HTERT RPE-1 (cell line): ENCODE results near the gene BHLHE40.

Source experiments
- in situ Hi-C: fragments of 300-500 bp; cut with MboI; formaldehyde crosslinking; loops from 4 replicates; pipeline ENCODE4 v1.14.3; 2020; ENCODE audit warnings: low sequenced_read_pairs

Gene BHLHE40

GRCh38 chr3:4982773-4983738, 3.8 kb downstream of the BHLHE40 start:
- in situ Hi-C loops = no loop called here

- in situ Hi-C loops = no loop called here
These were observed 4.7 kb downstream of the BHLHE40 start for GRCh38 chr3:4983739-4984510.

- in situ Hi-C loops = no loop called here
These were observed 5.3 kb downstream of the BHLHE40 start for GRCh38 chr3:4984511-4984864.

DNA sequence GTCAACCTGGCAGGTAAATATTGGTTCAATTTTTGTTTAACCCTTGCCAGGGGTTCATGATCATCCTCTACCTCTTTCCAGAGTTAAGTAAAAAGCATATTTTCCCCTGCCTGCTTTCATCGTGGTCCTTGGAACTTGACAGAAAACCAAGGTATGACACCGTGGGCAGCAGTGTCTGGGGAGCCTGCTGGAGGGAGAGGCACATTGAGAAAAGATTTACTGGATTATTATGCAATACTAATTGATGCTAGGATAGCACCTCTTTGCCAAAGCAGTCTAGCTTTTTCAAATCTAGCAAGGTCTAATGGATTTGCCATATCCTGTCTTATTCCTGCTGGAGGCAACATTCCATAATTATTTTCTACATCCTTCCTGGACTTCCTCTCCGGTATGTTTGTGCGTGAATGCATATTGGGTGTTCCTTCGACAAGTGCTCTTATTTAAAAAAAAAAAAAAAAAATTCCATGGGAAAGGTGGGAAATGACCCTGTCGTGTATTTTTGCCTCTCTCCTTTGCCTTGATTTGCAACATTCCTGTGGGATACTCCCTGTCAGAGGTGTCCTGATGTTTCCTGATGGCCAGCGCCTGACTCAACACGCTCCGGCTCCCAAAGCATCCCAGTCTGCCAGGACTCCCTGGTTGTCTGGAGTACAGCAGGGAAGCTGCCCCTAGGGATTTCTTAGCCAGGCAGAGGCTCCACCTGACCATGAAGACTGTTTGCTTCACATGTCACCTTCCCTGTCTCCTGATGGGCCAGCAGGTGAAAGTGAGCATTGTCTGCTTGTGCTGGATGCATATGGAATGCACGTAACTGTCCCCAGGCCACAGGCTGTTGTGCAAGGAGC, 6.3 kb downstream of the BHLHE40 start:
- in situ Hi-C loops = no loop called here

DNA sequence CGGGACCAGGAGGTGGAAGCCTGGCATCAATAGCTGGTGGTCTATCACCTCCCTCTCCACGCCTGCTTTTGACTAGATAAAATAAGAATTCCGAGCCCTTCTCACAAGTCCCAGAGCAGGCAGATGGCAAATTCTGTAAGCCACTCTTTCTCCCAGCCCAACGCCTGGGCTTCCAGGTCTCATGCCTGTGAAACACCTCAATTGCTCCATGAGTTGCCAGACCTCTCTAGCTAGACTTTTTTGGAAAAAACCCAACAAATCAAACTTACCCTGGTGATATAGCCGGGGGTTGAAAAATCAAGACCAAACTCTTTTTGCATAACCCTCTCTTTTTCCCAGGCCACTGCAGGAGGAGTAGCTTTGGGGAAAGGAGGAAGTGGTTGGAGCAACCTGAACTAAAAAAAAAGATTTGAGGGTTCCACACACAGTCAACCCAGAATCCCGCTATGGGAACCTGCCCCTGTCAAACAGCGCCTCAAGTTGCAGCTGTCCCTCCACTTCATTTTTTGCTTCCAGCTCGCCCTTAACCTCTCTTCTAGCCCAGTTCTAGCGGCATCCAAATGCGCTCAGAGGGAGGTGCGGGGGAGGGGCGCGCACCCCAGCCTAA, 7.0 kb downstream of the BHLHE40 start:
- in situ Hi-C loops = no loop called here

GRCh38 chr3:4986782-4987537, 7.7 kb downstream of the BHLHE40 start:
- in situ Hi-C loops = no loop called here

GRCh38 chr3:4987538-4988296, 8.5 kb downstream of the BHLHE40 start:
- in situ Hi-C loops = no loop called here

GRCh38 chr3:4988983-4989834, 10.0 kb downstream of the BHLHE40 start:
- in situ Hi-C loops = no loop called here

DNA sequence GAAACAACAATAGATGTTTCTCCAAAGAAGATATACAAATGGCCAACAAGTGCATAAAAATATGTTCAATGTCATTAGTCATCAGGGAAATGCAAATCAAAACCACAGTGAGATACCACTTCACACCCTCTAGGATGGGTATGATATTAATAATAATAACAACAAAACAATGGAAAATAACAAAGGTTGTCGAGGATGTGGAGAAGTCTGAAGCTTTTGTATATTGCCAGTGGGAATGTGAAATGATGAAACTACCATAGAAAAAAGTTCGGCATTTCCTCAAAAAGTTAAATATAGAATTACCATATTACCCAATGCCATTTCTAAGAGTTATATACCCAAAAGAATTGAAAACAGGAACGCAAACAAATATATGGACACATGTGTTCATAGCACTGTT, 10.8 kb downstream of the BHLHE40 start:
- in situ Hi-C loops = no loop called here

DNA sequence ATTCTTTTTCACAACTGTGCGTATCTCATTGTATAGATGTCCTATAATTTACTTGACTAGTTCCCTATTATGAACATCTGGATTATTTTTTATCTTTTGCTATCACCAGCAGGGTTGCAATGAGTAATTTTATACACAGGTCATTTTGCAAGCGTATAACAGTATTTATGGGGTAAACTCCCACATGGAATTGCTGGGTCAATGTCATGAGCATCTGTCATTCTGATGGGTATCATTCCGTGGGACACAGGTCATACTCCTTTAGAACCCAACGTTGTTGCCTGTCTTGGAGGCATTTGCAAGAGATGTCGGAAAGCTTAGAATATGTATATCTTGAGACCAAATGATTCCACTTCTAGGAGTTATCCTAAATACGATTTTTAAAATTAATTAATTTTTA, 12.9 kb downstream of the BHLHE40 start:
- in situ Hi-C loops = no loop called here

DNA sequence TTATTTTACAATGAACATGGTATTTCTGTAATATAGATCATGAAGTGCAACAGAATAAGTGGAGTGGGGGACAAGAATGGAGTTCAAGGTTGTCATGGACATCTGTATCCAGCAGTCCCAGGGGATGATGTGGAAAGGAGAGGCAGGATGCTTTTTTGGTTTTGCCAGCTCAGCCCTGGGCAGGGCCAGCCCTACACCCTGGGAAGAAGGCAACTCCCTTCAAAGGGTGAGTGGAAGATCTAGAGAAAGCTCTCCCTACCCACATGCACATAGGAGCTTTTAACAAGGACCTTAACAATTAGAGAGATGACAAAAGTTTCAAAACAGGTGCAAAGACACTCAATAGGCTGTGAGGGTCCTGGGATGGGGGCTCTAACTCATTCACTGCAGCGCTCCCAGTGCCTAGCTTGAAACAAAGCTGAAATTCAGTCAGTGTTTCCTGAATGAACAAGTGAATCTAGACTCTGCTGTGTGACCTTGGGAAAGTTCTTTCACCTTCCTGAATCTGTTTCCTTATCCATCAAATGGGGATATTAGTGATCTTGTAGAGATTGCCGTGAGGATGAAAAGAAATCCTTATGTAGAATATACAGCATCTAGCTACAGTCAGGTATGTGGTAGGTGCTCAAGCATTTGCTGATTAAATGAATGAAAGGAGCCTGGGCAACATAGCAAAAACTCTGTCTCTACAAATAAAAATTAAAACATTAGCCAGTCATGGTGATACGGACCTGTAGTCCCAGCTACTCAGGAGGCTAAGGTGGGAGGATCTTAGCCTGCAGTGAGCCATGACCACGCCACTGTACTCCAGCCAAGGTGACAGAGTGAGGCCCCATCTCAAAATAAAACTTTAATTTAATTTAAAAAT, 14.3 kb downstream of the BHLHE40 start:
- in situ Hi-C loops = no loop called here

- in situ Hi-C loops = no loop called here
These were observed 15.0 kb downstream of the BHLHE40 start for GRCh38 chr3:4994144-4994730.

DNA sequence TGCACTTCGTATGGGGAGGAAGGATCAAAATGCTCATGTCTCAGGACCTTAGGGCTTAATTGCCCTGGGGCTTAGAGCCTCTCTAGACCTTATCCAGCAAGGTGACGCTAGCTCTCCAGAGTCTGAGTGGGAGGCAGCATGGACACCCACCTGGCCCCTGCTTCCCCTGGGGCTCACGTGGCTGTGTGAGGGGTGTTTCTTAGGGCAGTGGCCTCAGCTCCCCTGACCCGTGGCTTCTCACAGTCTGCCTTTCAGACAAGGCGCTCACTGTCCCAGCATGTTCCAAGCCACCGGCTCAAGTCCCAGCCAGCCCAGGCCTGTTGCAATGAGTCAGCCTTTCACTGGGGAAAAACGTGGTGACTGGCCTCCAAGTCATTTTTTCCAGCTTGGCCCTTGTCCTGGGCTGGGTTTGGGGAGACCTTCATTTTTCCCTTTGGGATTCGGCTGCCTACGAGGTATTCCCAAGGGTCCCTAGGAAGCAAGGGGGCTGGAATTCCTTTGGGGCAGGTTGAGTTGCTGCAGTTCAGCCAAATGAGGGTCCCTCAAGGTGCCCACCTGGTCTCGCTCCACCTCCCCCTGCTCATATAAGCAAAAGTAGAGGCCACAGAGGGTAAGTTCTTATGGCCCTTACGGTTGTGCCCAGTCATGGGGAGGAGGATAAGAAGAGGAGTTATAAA, 15.7 kb downstream of the BHLHE40 start:
- in situ Hi-C loops = no loop called here

DNA sequence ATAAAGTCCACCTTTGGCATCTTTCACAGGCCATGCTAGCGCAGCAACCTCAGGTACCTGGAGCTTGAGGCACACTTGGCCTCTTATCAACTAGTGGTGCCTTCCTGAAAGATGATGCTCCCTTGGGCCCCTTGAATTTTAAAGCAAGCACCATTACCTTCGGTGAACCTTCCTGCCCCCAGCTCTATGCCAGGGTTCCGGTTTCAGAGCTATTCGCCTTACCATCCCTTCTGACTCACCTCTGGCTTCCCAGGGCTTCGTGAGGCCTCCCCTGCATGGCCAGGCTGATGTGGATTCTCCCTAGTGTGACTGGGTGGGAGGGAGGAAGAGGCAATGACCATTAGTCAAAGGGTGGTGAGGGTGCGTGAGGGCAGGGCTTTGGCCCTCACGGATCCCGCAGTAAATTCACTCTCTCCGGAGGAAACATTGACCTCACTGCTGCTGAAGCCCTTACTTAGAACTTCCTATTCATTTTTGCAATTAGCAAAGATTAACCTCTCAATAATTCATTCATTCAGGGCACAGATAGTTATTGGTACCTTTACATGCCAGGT, 16.3 kb downstream of the BHLHE40 start:
- in situ Hi-C loops = no loop called here

DNA sequence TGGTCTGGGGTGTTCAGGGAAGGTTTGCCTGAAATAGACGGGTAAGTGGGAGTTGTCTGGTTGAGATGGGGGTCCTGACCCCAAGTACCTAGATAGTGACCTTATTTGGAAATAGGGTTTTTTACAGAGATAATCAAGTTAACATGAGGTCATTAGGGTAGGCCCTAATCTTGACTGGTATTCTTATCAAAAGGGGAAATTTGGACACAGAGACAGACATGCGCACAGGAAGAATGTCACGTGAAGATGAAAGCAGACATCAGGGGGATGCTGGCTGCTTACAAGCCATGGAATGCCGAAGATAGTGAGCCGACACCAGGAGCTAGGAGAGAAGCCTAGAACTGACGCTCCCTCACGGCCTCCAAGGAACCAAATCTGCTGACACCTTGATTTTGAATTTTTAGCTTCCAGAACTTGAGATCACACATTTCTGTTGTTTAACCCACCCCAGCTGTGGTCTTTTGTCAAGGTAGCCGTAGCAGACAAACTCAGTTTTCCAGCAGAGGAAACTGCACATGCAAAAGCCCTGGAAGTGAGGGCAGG, 17.1 kb downstream of the BHLHE40 start:
- in situ Hi-C loops = no loop called here

DNA sequence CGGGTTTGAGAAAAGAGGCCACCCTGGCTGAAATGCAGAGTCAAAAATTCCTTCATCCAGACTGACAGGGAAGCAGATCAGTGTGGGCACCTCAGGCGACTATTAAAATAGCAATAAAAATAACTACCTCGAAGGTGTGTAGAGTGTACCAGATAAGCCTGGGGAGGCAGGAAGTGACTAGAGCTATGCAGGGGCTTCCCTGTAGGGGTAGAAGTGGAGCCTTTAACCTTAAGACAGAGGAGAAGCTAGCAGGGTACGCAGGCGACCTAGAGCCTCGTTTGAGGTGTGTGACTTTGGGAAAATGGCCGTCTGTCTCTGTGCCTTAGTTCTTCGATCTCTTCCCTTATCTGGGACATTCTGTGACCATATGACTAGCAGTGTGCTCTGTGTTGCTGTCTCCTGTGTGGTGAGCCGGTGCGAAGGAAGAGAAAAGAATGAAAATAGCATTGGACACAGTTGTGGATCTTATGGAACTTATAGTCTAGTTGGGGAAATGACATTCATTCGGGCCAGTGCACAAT, 17.6 kb downstream of the BHLHE40 start:
- in situ Hi-C loops = no loop called here
